ENCODE measurements around the gene PDE6B. TPM values are rescaled to one million over a fixed set of nuclear protein-coding genes. Genes with fewer than 3 reads are reported as not detected.

Gene PDE6B
- total RNA-seq, 1 donor from 2014 or later = 14.5 TPM

GRCh38 chr4:622996-623913 lies 2.1 kb upstream of the PDE6B start:
- H3K27me3 Mint-ChIP-seq = no peaks in the 10 kb centered on the region
- H3K27ac Mint-ChIP-seq = no peak overlapping the region
- DNase-seq = no peak
- no peaks in the 10 kb centered on the region for H3K36me3 Mint-ChIP-seq (ENCODE audit: low read depth)
- no peak overlapping the region for H3K4me3 Mint-ChIP-seq
- intact Hi-C loops (cut with micrococcal nuclease) = no loop called here
- peaks cover 3% of the 10 kb centered on the region for H3K9me3 Mint-ChIP-seq
- no peaks in the 10 kb centered on the region for H3K4me1 Mint-ChIP-seq

GRCh38 chr4:623914-624566 lies 1.3 kb upstream of the PDE6B start:
- intact Hi-C loops (cut with micrococcal nuclease) = no loop called here
- Mint-ChIP-seq H3K4me1 (no peaks in the 10 kb centered on the region), H3K27me3 (no peaks in the 10 kb centered on the region), H3K4me3 (no peak overlapping the region), H3K36me3 (ENCODE audit: low read depth) (no peaks in the 10 kb centered on the region), H3K27ac (no peak overlapping the region), H3K9me3 (peaks cover 3% of the 10 kb centered on the region)
- no peak for DNase-seq

- no peak for DNase-seq
- Mint-ChIP-seq H3K4me1 (no peaks in the 10 kb centered on the region), H3K27me3 (no peaks in the 10 kb centered on the region), H3K9me3 (peaks cover 3% of the 10 kb centered on the region), H3K36me3 (ENCODE audit: low read depth) (no peaks in the 10 kb centered on the region), H3K4me3 (no peak overlapping the region), H3K27ac (no peak overlapping the region)
- intact Hi-C loops (cut with micrococcal nuclease) = no loop called here
These were observed 323 bp downstream of the PDE6B start for GRCh38 chr4:625631-626161.

GRCh38 chr4:626201-627091 lies 1.1 kb downstream of the PDE6B start:
- DNase-seq = no peak
- Mint-ChIP-seq H3K4me3 (no peak overlapping the region), H3K27ac (no peak overlapping the region), H3K9me3 (peaks cover 3% of the 10 kb centered on the region), H3K36me3 (ENCODE audit: low read depth) (no peaks in the 10 kb centered on the region), H3K27me3 (no peaks in the 10 kb centered on the region), H3K4me1 (no peaks in the 10 kb centered on the region)
- intact Hi-C loops (cut with micrococcal nuclease) = no loop called here

- H3K27me3 Mint-ChIP-seq = no peaks in the 10 kb centered on the region
These were observed 2.2 kb downstream of the PDE6B start for GRCh38 chr4:627347-628125.

GRCh38 chr4:628311-628741 lies 3.0 kb downstream of the PDE6B start:
- no peak overlapping the region for H3K27ac Mint-ChIP-seq
- DNase-seq = no peak

More at GRCh38 chr4:627347-628125, 2.2 kb downstream of the PDE6B start:
- Mint-ChIP-seq H3K27ac (no peak overlapping the region), H3K36me3 (ENCODE audit: low read depth) (no peaks in the 10 kb centered on the region), H3K4me1 (no peaks in the 10 kb centered on the region), H3K4me3 (no peak overlapping the region), H3K9me3 (peaks cover 5% of the 10 kb centered on the region)
- DNase-seq = no peak
- intact Hi-C loops (cut with micrococcal nuclease) = no loop called here

GRCh38 chr4:628821-629635 lies 3.7 kb downstream of the PDE6B start:
- Mint-ChIP-seq H3K27me3 (no peaks in the 10 kb centered on the region), H3K9me3 (peaks cover 3% of the 10 kb centered on the region), H3K36me3 (ENCODE audit: low read depth) (no peaks in the 10 kb centered on the region), H3K4me1 (no peaks in the 10 kb centered on the region), H3K4me3 (no peak overlapping the region), H3K27ac (no peak overlapping the region)
- no peak for DNase-seq
- intact Hi-C loops (cut with micrococcal nuclease) = no loop called here

More at GRCh38 chr4:628311-628741, 3.0 kb downstream of the PDE6B start:
- H3K4me1 Mint-ChIP-seq = no peaks in the 10 kb centered on the region
- H3K27me3 Mint-ChIP-seq = no peaks in the 10 kb centered on the region
- intact Hi-C loops (cut with micrococcal nuclease) = no loop called here
- H3K36me3 Mint-ChIP-seq (ENCODE audit: low read depth) = no peaks in the 10 kb centered on the region
- H3K4me3 Mint-ChIP-seq = no peak overlapping the region
- H3K9me3 Mint-ChIP-seq = peaks cover 3% of the 10 kb centered on the region

- no peaks in the 10 kb centered on the region for H3K36me3 Mint-ChIP-seq (ENCODE audit: low read depth)
- no peak overlapping the region for H3K27ac Mint-ChIP-seq
- no peaks in the 10 kb centered on the region for H3K27me3 Mint-ChIP-seq
- intact Hi-C loops (cut with micrococcal nuclease) = no loop called here
- no peaks in the 10 kb centered on the region for H3K4me1 Mint-ChIP-seq
- H3K4me3 Mint-ChIP-seq = no peak overlapping the region
- peaks cover 3% of the 10 kb centered on the region for H3K9me3 Mint-ChIP-seq
- no peak for DNase-seq
These were observed 4.2 kb downstream of the PDE6B start for GRCh38 chr4:629636-629914.

- intact Hi-C loops (cut with micrococcal nuclease) = no loop called here
- DNase-seq = no peak
These were observed 4.7 kb downstream of the PDE6B start for GRCh38 chr4:629915-630641.

GRCh38 chr4:630656-631055 lies 5.3 kb downstream of the PDE6B start:
- no peaks in the 10 kb centered on the region for H3K27me3 Mint-ChIP-seq
- no peak for DNase-seq
- H3K4me1 Mint-ChIP-seq = no peaks in the 10 kb centered on the region
- intact Hi-C loops (cut with micrococcal nuclease) = no loop called here
- no peak overlapping the region for H3K27ac Mint-ChIP-seq
- H3K9me3 Mint-ChIP-seq = peaks cover 3% of the 10 kb centered on the region
- H3K4me3 Mint-ChIP-seq = no peak overlapping the region
- H3K36me3 Mint-ChIP-seq (ENCODE audit: low read depth) = no peaks in the 10 kb centered on the region

More at GRCh38 chr4:629915-630641, 4.7 kb downstream of the PDE6B start:
- Mint-ChIP-seq H3K4me3 (no peak overlapping the region), H3K36me3 (ENCODE audit: low read depth) (no peaks in the 10 kb centered on the region), H3K27ac (no peak overlapping the region), H3K9me3 (peaks cover 3% of the 10 kb centered on the region), H3K4me1 (no peaks in the 10 kb centered on the region), H3K27me3 (no peaks in the 10 kb centered on the region)

GRCh38 chr4:632196-632790 lies 6.9 kb downstream of the PDE6B start:
- DNase-seq = no peak
- Mint-ChIP-seq H3K27me3 (no peaks in the 10 kb centered on the region), H3K4me3 (no peak overlapping the region), H3K4me1 (no peaks in the 10 kb centered on the region), H3K36me3 (ENCODE audit: low read depth) (no peaks in the 10 kb centered on the region), H3K27ac (no peak overlapping the region), H3K9me3 (peaks cover 3% of the 10 kb centered on the region)
- intact Hi-C loops (cut with micrococcal nuclease) = no loop called here

GRCh38 chr4:632926-633325 lies 7.6 kb downstream of the PDE6B start:
- intact Hi-C loops (cut with micrococcal nuclease) = no loop called here
- no peak overlapping the region for H3K27ac Mint-ChIP-seq
- H3K27me3 Mint-ChIP-seq = no peaks in the 10 kb centered on the region
- no peak overlapping the region for H3K4me3 Mint-ChIP-seq
- no peaks in the 10 kb centered on the region for H3K4me1 Mint-ChIP-seq
- DNase-seq = no peak
- H3K36me3 Mint-ChIP-seq (ENCODE audit: low read depth) = no peaks in the 10 kb centered on the region
- peaks cover 3% of the 10 kb centered on the region for H3K9me3 Mint-ChIP-seq
